ENCODE results near the gene GNB5.
"Not testable (repeated sequence)": the region's sequence is repeated elsewhere in the genome, so short reads cannot be mapped to it uniquely, and the experiment has no call there.

The GNB5 gene

DNA sequence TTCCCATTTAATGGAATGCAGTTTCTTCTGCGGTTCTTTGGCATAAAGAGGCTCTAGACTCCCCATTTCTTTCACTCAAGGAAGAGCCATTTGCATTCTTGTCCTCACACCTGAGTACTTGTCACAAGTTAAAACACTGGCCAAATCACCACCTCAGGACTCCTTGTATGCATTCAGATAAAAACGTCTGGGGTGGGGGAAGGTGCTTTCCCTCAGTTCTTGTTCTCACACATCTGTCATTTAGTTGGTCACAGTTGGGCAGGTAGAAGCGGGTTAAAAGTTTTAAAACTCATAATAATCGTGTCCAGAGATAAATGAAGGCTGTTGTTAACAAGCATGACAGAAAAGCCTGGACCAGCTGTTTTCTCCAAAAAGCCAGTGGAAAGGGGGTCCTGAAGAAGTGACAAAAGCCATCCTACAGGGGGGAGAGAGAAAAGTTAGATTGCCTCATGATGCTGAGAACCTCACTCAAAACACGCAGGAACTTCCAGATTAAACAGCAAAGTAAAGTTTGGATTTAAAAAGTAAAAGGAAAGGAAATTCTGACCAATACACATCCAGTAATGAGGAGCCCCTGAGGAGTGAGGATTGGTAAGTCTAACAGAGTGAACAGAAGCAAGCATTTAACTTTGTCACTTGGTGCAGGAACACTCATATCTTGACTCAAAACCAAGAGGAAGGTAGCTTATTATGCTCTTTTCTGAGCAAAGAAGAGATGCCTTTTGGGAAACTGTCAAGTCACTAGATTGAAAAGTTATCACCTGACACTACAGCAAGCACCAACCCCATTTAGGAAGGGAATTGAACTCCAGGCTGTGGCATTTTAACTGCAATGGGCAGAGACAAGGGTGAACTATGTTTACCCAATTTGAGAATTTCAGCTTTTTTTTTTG, 81.4 kb downstream of the GNB5 start:
- no peak for DNase-seq

DNA sequence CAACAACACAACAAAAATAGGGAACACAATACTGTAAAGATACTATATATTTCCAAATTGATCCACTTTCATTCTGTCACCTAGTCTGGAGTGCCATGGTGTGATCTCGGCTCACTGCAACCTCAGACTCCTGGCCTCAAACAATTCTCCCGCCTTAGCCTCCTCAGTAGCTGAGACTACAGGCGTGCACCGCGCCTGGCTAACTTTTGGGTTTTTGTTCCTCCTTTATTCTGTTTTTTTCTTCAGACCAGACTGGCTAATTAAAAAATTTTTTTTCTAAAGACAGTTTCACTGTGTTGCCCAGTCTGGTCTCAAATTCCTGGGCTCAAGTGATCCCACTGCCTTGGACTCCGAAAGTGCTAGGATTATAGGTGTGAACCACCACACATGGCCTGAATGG, 84.0 kb downstream of the GNB5 start:
- DNase-seq, result no peak

DNA sequence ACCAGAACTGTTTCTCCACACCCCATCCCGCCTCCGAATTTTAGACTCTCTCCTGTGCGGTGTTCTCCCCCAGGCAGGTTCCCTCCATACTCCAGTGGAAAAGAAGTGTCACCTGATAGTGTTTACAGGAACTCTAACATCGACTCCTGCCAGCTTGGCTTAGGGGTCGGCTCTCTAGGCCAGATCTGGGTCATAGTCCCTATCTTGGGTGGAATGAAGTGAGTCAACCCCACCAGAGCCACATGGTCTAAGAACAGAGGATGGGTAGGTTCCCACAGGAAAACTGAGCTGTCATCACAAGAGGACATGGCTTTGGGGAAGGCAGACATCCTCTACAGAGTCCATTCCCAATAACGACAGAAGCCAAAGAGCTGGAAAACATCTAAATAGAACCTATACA, 84.6 kb downstream of the GNB5 start:
- DNase-seq, result no peak

DNA sequence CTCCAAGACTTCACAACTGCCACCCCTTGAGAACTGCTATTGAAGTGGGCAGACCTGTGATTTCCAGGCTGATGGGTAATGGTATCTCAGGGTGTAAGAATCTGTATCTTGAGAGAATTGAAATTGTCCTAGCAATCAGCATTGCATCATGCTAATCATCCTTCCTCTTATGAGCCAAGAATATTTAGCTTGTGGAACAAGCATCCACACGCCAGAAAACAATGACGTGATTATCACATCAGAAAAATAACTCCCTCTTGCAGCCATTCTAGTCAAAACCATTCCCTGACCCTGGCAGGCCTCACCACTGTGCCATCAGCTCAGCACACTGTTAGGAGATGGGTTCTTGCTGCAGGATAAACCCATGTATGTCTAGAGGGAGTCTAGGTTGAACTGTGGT, 85.3 kb downstream of the GNB5 start:
- DNase-seq, result no peak

DNA sequence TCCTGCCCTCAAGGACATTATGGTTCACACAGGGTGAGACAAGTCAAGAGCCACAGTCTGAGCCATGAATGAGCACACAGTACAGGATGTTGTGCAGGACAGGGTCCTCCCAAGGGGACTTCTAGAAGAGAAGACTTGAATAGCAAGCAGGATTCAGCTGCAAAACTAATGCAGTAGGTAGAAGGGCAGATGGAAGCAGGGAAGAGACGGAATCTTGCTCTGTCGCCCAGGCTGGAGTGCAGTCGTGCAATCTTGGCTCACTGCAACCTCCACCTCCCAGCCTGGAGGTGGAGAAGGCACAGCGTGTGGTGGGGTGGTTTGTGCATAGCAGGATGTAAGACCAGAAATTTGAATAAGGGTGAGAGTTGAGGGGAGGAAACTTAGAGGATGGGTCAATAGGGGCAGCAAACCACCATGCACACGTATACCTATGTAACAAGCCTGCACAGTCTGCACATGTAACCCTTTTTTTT, 86.6 kb downstream of the GNB5 start:
- DNase-seq, result no peak

DNA sequence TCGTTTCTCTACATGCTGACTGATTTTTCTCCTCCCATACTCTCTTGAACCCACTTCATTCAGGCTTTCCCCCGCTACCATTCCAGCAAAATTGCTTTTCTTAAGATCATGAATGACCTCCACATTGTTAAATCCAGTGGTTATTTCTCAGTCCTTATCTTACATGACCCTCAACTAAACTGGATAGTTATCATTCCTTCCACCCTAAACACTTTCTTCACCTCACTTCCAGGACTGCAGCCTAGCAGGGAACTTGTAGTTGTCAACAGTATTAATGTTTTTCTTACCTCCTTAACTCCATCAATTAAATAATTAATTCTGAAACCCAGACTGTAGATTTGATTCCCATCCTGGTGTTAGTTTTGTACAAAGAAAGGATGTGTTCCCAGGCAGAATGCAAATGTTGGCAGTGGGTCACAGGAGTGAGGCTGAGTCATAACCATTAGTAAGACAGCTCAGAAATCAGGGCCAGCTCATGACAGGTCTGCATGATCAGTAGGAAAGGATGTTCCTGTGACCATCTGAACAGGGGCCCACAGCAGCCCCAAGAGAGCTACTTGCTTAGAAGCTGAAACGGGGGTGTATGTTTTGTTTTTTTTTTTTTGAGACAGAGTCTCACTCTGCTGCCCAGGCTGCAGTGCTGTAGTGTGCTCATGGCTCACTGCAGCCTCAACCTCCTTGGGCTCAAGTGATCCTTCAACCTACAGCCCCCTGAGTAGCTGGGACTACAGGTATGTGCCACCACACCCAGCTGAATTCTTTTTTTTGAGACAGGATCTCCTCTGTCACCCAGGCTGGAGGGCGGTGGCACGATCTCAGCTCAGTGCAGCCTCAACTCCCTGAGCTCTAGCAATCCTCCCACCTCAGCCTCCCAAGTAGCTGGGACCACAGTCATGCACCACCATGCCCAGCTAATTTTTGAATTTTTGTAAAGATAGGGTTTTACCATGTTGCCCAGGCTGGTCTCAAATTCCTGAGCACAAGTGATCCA, 87.7 kb downstream of the GNB5 start:
- no peak for DNase-seq

DNA sequence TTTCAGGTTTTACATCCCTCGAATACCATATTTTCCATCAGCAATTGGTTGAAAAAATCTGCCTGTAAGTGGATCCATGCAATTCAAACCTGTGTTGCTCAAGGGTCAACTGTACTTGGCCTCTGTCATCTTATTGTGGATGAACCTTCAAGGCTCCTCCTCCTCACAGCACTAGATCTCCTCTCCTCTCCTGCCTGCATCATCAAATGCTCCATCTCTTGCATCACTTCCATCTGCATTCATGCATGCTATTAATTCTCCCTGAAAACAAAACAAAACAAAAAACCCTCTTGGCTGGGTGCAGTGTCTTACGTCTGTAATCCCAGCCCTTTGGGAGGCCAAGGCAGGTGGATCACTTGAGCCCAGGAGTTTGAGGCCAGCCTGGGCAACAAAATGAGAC, 88.7 kb downstream of the GNB5 start:
- DNase-seq, result no peak

DNA sequence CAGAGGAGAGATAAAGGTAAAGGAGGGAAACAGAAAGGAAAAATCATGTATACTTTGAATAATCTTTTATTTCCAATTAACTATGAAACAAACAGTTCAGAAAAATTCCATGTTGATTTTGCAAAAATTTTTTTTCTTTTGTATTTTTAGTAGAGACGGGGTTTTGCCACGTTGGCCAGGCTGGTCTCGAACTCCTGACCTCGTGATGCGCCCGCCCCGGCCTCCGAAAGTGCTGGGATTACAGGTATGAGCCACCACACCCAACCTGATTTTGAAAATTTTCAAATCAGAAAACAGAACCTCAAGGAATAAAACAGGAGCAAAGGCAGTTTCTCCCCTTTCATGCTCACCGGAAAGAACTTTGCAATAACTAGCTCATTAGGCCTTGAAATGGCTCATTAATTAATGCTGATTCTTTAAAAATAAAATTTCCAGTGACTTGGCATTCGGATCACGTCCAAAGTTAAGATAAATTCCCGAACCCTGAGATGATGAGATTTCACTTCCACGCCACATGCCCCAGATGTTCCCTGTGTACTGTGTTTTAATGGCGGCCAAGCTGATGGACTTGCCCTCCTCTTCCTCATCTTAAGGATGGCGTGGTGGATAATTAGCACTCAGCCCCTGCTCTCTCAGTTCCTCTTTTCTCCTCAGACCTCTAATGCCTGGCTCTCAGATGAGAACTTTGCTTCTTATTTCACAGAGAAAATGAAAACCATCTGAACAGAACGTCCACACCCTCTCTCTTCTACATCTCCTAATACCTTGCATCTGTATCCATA, 89.5 kb downstream of the GNB5 start:
- no peak for DNase-seq

DNA sequence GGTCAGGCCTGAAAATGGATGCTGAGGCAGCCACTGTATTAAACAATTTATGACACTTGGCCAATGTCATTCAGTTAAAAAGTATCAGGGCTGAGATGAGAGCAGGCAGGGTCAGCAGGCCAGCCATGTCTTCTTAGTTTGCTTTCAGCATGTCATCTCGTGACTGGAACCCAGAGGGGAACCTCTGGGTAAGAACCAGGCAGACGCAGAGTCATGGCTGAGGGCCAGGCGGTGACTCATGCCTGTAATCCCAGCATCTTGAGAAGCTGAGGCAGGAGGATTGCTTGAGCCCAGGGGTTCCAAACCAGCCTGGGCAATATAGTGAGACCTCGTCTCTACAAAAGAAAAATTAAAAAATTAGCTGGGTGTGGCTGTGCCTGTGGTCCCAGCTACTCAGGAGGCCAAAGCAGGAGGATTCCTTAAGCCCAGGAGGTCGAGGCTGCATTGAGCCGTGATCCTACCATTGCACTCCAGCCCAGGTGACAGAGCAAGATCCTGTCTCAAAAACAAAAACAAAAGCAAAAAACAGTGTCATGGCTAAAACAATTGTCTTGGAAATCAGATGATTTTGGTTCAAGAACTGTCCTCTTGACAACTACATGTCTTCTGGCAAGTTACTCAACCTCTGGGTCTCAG, 90.3 kb downstream of the GNB5 start:
- no peak for DNase-seq

DNA sequence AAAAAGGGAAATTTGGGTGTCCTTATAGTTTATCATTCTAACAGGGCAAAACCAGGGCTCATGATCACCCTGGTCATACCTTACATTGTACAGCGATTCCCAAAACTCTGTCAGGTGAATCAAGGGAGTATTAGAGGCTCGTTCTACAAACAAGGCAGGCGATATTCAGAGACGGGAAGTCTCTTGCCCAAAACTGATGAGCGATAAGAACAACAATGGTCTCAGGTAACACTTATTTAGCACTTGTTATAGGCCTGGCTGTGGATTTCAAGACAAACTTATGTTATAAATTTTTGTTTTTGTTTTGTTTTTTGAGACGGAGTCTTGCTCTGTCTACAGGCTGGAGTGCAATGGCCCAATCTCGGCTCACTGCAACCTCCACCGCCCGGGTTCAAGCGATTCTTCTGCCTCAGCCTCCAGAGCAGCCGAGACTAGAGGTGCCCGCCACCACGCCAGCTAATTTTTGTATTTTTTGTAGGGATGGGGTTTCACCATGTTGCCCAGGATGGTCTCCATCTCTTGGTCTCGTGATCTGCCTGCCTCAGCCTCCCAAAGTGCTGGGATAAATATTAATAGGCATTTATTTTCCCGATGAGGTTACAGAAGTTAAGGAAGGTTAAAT, 91.4 kb downstream of the GNB5 start:
- DNase-seq, result no peak

DNA sequence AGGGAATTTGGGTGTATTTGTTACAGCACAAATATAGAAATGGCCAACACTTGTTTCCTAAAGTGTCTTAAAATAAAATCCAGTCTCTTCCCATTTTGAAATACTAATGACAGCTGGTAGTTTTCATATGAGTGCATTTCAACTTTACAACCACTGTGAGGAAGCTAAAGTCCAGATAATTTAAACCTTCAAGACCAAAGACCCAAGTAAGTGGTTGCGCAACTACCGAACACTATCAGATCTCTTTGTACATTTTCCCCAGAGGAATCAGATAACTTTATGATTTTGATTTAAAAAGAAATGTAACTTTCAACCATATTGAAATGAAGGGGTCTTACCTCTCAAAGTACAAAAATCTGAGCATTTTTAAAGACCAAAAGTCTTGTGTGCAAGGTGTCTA, 92.9 kb downstream of the GNB5 start:
- DNase-seq, result no peak

DNA sequence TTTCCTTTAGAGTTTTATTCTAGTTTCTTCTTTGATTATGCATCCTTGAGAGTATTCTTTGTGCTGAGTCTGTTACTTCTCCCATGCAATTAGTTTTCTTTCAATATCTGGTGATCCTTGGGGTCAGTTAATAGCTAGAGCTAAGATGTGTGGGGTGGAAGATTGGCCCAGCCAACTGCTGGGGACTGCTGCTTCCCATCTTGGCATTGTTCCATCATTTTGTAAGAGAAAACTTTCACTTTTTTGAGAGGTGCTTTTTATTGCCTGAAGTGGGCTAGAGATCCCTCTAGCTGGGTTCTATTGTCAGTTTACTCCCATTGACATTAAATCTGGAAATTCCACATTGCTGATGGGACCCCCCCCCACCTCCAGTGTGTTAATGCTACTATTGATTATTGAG, 94.0 kb downstream of the GNB5 start:
- no peak for DNase-seq

DNA sequence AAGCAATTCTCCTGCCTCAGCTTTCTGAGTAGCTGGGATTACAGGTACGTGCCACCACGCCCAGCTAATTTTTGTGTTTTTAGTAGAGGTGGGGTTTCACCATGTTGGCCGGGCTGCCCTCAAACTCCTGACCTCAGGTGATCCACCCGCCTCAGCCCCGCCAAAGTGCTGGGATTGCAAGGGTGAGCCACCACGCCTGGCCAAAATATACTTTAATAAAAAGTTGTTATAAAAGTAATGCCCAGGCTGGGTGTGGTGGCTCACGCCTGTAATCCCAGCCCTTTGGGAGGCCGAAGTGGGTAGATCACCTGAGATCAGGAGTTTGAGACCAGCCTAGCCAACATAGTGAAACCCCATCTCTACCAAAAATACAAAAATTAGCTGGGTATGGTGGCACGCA, 94.7 kb downstream of the GNB5 start:
- not testable (repeated sequence) for DNase-seq

DNA sequence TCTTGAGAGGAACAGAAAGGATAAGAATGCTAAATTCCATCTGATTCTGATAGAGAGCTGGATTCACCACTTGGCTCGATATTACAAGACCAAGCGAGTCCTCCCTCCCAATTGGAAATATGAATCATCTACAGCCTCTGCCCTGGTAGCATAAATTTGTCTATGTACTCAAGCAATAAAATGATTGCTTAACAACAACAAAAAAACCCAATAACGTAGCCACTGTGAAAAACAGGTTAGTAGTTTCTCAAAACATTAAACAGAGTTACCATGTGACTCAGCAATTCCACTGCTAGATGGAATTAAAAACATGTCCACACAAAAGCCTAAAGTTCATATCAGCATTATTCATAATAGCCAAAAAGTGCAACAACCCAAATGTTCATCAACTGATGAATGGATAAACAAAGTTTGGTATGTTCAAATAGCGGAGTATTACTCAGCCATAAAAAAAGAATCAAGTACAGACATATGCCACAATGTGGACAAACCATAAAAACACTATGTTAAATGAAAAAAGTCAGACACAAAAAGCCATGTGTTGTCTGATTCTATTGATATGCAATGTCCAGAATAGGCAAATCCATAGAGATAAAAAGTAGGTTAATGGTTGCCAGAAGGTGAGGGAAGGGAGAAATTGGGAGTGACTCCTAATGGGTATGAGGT, 95.5 kb downstream of the GNB5 start:
- DNase-seq, result no peak

DNA sequence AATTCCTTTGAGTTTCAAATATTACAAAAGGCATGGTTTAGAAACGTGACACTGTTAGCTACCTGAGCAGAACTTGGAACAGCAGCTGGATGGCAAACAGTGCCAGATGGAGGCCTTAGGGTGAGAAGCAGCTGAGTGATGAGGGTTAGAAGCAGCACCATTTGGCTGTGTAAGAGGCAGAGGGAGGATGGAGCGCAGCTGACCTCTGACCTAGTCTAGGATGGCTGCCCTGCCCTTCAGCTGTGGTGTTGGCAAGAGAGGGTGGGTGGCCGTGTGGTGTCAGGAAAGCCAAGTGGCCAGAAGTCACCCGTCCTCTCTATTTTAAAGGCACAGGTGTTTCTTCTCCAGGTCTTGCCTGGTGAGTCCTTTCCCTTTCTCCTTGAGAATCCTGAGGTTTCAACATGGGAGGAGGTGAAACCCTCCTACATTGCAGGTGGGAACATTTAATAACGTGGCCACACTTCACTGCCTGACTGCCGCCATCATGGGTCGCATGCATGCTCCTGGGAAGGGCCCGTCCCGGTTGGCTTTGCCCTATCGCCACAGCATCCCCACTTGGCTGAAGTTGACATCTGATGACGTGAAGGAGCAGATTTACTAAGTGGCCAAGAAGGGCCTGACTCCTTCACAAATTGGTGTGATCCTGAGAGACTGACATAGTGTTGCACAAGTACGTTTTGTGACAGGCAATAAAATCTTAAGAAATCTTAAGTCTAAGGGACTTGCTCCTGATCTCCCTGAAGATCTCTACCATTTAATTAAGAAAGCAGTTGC, 96.2 kb downstream of the GNB5 start:
- no peak for DNase-seq

DNA sequence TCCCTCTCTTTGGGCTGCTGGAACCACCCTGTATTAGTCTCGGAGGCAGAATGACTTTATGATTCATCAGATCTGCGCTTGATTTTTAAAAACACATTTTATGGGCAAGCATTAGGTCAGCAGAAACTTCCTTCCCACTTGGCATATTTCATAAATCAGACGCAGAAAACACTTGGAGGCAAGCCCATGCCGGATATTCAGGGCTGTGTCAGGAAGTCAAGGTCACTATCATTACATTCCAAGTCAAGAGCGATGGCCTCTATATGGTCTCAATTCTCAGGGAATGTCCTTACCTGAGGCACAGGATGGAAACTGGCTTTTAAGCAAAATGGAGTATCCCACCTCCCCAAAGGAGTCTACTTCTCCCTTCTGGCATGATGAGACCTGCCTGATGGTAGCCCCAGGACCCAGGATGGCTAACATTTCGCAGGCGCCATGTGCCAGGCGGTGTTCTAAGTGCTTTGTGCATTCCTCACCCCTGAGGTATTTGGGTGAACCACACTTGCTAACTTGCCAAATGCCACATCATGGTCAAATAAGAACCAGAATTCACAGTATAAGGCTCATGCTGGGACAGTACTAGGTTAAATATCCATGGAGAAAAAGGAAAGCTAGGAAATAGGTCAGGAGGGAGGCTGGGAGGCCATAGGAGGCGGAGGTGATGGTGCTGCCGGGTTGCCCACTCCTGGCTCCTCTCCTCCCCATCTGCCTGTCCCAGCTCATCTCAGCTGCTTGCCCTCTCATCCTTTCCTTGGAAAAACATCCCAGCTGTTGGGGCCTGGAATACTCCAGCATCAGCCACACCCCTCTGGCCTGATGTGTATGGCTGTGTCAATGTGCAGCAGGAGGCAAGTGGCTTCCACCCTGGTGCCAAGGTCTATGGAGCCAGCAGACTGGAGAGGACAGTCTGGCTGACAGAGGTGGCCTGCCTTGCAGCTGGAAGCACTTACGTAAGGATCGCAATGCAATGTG, 97.4 kb downstream of the GNB5 start:
- DNase-seq, result no peak

DNA sequence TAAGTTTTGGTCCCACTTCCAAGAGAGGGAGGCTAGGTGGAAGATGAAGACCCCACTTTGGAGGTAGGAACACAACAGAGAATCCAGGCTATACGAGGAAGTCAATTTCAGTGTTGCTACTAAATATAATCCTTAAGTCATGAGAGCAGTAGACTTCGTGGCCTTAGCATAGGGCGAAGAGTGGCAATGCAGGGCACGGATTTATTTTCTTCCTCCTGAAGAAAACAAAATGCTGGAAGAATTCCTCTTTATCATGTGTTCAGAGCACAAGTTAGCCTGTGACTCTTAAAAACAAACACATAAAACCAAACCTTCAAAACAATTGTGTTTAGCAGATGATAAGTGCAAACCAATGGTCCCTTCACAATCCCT, 98.0 kb downstream of the GNB5 start:
- DNase-seq, result no peak

DNA sequence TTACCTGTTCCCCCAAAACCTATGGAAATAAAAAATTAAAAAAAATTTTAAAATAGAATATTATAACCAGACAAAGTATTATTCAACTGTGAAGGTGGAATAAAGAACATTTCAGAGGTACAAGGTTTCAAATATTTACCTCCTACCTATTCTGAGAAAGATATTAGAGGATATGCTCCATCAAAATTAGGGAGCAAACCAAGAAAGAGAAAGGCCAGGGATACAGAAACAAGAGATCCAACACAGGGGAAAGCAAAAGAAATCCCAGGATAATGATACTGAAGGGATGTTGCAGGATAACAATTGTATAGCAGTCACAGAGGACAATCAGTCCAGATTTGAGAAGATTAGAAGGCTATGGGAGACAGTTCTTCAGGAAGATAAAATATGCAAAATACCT, 101.0 kb downstream of the GNB5 start:
- DNase-seq, result no peak
